ENCODE measurements around the gene HHLA2. TPM values are rescaled to one million over a fixed set of nuclear protein-coding genes. Genes with fewer than 3 reads are reported as not detected.

The HHLA2 gene
- total and polyA plus RNA-seq, 2 experiments from 2014 or later = 0.48 TPM; not detected in 1

GRCh38 chr3:108416111-108416869 is 119.9 kb downstream of the HHLA2 start:
- no peaks in the 10 kb centered on the region for H3K9me3 ChIP-seq (ENCODE audit: low read depth)
- no peaks in the 10 kb centered on the region for H3K36me3 ChIP-seq
- no peak for TF ChIP-seq CTCF (IDR thresholded peaks at IDR 0.05; ENCODE audit: low read depth, low read length)
- no peak overlapping the region for H3K4me3 ChIP-seq
- H3K27ac ChIP-seq = no peak overlapping the region
- H3K4me1 ChIP-seq (ENCODE audit: low read depth) = no peaks in the 10 kb centered on the region
- H3K27me3 ChIP-seq = no peaks in the 10 kb centered on the region
- DNase-seq (ENCODE audit: low read depth in 1 of 2, low spot score in 1 of 2) = no peak

DNA sequence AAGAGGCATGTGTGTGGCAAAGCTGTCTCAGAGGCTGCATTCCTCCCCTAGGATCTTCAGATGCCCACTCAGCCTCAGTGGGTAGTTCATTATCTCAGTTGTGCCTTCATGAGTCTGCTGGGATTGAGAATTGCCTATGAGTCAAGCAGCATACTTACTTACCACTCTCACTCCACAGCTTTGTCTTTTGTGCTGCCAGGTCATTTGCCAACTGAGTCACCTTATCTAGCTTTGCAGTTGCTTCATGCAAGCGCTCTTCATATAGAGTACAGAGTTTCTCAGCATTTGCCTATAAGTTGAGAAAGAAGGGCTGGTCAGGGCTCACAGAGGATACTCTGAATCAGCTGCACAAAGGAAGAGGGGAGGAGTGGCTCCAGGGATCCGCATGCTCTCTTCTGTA is 124.6 kb downstream of the HHLA2 start:
- no peak for TF ChIP-seq CTCF (IDR thresholded peaks at IDR 0.05; ENCODE audit: low read depth, low read length)
- DNase-seq (ENCODE audit: low read depth in 1 of 2, low spot score in 1 of 2) = peak in 1 of 2 donors; percentile 89
- Histone ChIP-seq H3K4me1 (ENCODE audit: low read depth) (no peaks in the 10 kb centered on the region), H3K4me3 (no peak overlapping the region), H3K27me3 (no peaks in the 10 kb centered on the region), H3K9me3 (ENCODE audit: low read depth) (no peaks in the 10 kb centered on the region), H3K27ac (no peak overlapping the region), H3K36me3 (no peaks in the 10 kb centered on the region)

Other genes starting within 250 kb of the HHLA2 start
- gene CD47, start 205.5 kb upstream of the HHLA2 start, total RNA-seq = 19.1 and 34.9 TPM in 2 replicates
- 33.2 and 38.1 TPM in 2 replicates for gene CD47, start 205.5 kb upstream of the HHLA2 start, polyA plus RNA-seq
- 37.2 and 55.2 TPM in 2 replicates for gene IFT57, start 74.1 kb upstream of the HHLA2 start, total RNA-seq
- 77.3 and 78.8 TPM in 2 replicates for gene IFT57, start 74.1 kb upstream of the HHLA2 start, polyA plus RNA-seq
- gene MYH15, start 214.0 kb downstream of the HHLA2 start, total RNA-seq = 0.24 and 0.56 TPM in 2 replicates
- 0.55 TPM in 1 of 2 replicates, not detected in the other for gene MYH15, start 214.0 kb downstream of the HHLA2 start, polyA plus RNA-seq